Measurements from ENCODE around the gene C8G. TPM values are rescaled to one million over a fixed set of nuclear protein-coding genes. Genes with fewer than 3 reads are reported as not detected.

Gene C8G
- total and polyA plus RNA-seq, 2 donors (not counting 1 experiment from before 2014, with no cell fraction given) = 1.7 to 2.8 TPM

- Mint-ChIP-seq H3K27me3 (peaks cover 6% of the 10 kb centered on the region), H3K4me1 (peaks cover 5% of the 10 kb centered on the region), H3K27ac (no peak overlapping the region), H3K4me3 (no peak overlapping the region), H3K9me3 (ENCODE audit: insufficient read depth) (no peaks in the 10 kb centered on the region)
- DNase-seq = no peak
- WGBS (ENCODE audit: insufficient coverage) = 58% methylated on average over 15 of the region's 15 CpGs
- TF ChIP-seq CTCF (IDR thresholded peaks at IDR 0.05) (no peak), EZH2 (IDR thresholded peaks at IDR 0.05; ENCODE audit: borderline replicate concordance, insufficient read depth, low read depth, low read length, poor library complexity, severe bottlenecking) (no peak)
- no peak for ATAC-seq (ENCODE audit: low read depth)
- intact Hi-C loops (cut with micrococcal nuclease) = no loop called here
- H3K9ac ChIP-seq (ENCODE audit: low read length) = no peak overlapping the region
- peaks cover 3 to 5% of the 10 kb centered on the region in 2 donors for H3K4me1 ChIP-seq (ENCODE audit: control insufficient read depth in 2 of 2, insufficient read depth in 2 of 2, low read length in 2 of 2)
- peaks cover 0 to 13% (median 0%) of the 10 kb centered on the region in 3 donors for H3K9me3 ChIP-seq (ENCODE audit: control extremely low read depth in 1 of 3, control insufficient read depth in 2 of 3, insufficient read depth in 1 of 3, low read length in 2 of 3)
- no peaks in the 10 kb centered on the region for H3K79me2 ChIP-seq (ENCODE audit: control insufficient read depth, insufficient read depth, low read length)
- no peak overlapping the region for H3K4me2 ChIP-seq (replicated peaks; ENCODE audit: low read depth, low read length, poor library complexity, severe bottlenecking)
- H3K36me3 ChIP-seq (replicated peaks in 1 of 2; ENCODE audit: control extremely low read depth in 1 of 2, control insufficient read depth in 1 of 2, extremely low read depth in 1 of 2, insufficient read depth in 2 of 2, low read length in 1 of 2) = no peaks in the 10 kb centered on the region
- POLR2A ChIA-PET = interaction anchor here (0.9 kb wide), 1 partner anchor 25 kb away, joined by 3 read pairs; no protein-coding TSS in a partner anchor
- peaks cover 0 to 36% (median 6%) of the 10 kb centered on the region in 4 experiments for H3K27me3 ChIP-seq (replicated peaks in 1 of 4; ENCODE audit: control extremely low read depth in 1 of 4, control insufficient read depth in 3 of 4, insufficient read depth in 4 of 4, low read length in 3 of 4)
- CTCF ChIA-PET = interaction anchor here (1.0 kb wide), 1 partner anchor 54 kb away, joined by 3 read pairs; no protein-coding TSS in a partner anchor
- H3K4me3 ChIP-seq (ENCODE audit: control extremely low read depth in 1 of 5, extremely low read depth in 1 of 5, insufficient read depth in 1 of 5, low read depth in 2 of 5, low read length in 4 of 5) = no peak overlapping the region
- H2AFZ ChIP-seq (ENCODE audit: insufficient read depth, low read depth, low read length, poor library complexity, severe bottlenecking) = no peak overlapping the region
- no peaks in the 10 kb centered on the region for H4K20me1 ChIP-seq (ENCODE audit: control insufficient read depth, insufficient read depth, low read length, poor library complexity, severe bottlenecking)
- H3K27ac ChIP-seq (ENCODE audit: low read length in 2 of 2) = no peak overlapping the region
These were observed 29.9 kb downstream of the C8G start for GRCh38 chr9:136974817-136975535.

- no peak for TF ChIP-seq EZH2 (IDR thresholded peaks at IDR 0.05; ENCODE audit: borderline replicate concordance, insufficient read depth, low read depth, low read length, poor library complexity, severe bottlenecking)
- no peak for TF ChIP-seq CTCF (IDR thresholded peaks at IDR 0.05)
- no peaks in the 10 kb centered on the region for H3K79me2 ChIP-seq (ENCODE audit: control insufficient read depth, insufficient read depth, low read length)
- DNase-seq (no peak), ATAC-seq (ENCODE audit: low read depth) (no peak)
- 11% methylated on average over 14 of the region's 14 CpGs for WGBS (ENCODE audit: insufficient coverage)
- H3K27ac Mint-ChIP-seq = no peak overlapping the region
- intact Hi-C loops (cut with micrococcal nuclease) = no loop called here
- H3K4me3 ChIP-seq (ENCODE audit: control extremely low read depth in 1 of 5, extremely low read depth in 1 of 5, insufficient read depth in 1 of 5, low read depth in 2 of 5, low read length in 4 of 5) = no peak overlapping the region
- peaks cover 0 to 13% (median 0%) of the 10 kb centered on the region in 3 donors for H3K9me3 ChIP-seq (ENCODE audit: control extremely low read depth in 1 of 3, control insufficient read depth in 2 of 3, insufficient read depth in 1 of 3, low read length in 2 of 3)
- H3K4me2 ChIP-seq (replicated peaks; ENCODE audit: low read depth, low read length, poor library complexity, severe bottlenecking) = no peak overlapping the region
- peaks cover 9% of the 10 kb centered on the region for H3K27me3 Mint-ChIP-seq
- H3K4me1 ChIP-seq (ENCODE audit: control insufficient read depth in 2 of 2, insufficient read depth in 2 of 2, low read length in 2 of 2) = peaks cover 3 to 5% of the 10 kb centered on the region in 2 donors
- H3K9me3 Mint-ChIP-seq (ENCODE audit: insufficient read depth) = no peaks in the 10 kb centered on the region
- H2AFZ ChIP-seq (ENCODE audit: insufficient read depth, low read depth, low read length, poor library complexity, severe bottlenecking) = no peak overlapping the region
- H3K4me1 Mint-ChIP-seq = peaks cover 5% of the 10 kb centered on the region
- ChIA-PET POLR2A (interaction anchor here (0.9 kb wide), 1 partner anchor 25 kb away, joined by 3 read pairs; no protein-coding TSS in a partner anchor), CTCF (interaction anchor here (0.9 to 1.4 kb wide), 4 partner anchors 54 to 71 kb away, joined by 3 read pairs; partner anchors contain the start of gene NPDC1)
- no peak overlapping the region for H3K27ac ChIP-seq (ENCODE audit: low read length in 2 of 2)
- H3K4me3 Mint-ChIP-seq = no peak overlapping the region
- no peaks in the 10 kb centered on the region for H4K20me1 ChIP-seq (ENCODE audit: control insufficient read depth, insufficient read depth, low read length, poor library complexity, severe bottlenecking)
- H3K36me3 ChIP-seq (replicated peaks in 1 of 2; ENCODE audit: control extremely low read depth in 1 of 2, control insufficient read depth in 1 of 2, extremely low read depth in 1 of 2, insufficient read depth in 2 of 2, low read length in 1 of 2) = no peaks in the 10 kb centered on the region
- H3K27me3 ChIP-seq (replicated peaks in 1 of 4; ENCODE audit: control extremely low read depth in 1 of 4, control insufficient read depth in 3 of 4, insufficient read depth in 4 of 4, low read length in 3 of 4) = peaks cover 0 to 39% (median 6%) of the 10 kb centered on the region in 4 experiments
- no peak overlapping the region for H3K9ac ChIP-seq (ENCODE audit: low read length)
These were observed 30.6 kb downstream of the C8G start for GRCh38 chr9:136975644-136976043.

Measured in B cell (primary cell).